LHCN-M2 (cell line): ENCODE data around the gene NRP2. TPM values are rescaled to one million over a fixed set of nuclear protein-coding genes. Genes with fewer than 3 reads are reported as not detected.

Experiments
- DNase-seq: peaks from one replicate; pipeline ENCODE4 v3.0.0-alpha.2; 2012; ENCODE audit warnings: low read depth
- total RNA-seq: library from RNA; depleted of rRNA; stranded (reverse); fragments of >200 nt; gene quantifications from 2 replicates; pipeline ENCODE4 v1.2.3, GENCODE V29; 2014

The NRP2 gene
- total RNA-seq, 1 experiment from 2014 or later = 14.9 TPM

DNA sequence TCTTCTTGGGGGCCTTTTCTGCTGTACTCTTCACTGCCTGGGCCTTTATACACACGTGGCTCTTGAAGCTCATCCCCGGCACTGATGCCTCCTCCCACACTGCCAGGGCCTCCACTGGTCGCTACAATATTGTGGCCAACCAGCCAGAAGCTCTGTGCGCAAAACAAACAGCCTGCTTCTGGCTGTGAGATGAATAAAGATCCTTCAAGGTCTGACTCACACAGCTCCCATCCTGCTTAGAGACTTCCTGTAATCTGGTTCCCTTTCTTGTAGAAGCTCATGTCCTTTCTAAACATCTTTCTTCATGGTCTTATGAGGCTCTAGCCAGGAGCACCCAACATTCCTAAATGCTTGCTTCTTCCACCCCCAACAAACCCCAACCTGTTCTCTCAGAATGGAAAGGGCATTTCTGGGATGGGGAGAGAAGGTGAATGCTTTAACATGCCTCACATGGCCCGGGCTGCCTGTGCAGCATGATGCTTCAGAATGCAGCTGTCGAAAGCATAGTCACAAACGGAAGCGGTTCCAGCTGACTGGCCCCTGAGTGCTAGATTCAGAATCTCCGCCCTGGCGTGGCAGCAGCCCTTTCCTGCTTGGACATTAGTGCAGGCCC is 24.6 kb downstream of the NRP2 start:
- DNase-seq = peak; percentile 95

GRCh38 chr2:205708231-205708631 is 25.9 kb downstream of the NRP2 start:
- DNase-seq = no peak

GRCh38 chr2:205709319-205709718 is 27.0 kb downstream of the NRP2 start:
- no peak for DNase-seq

GRCh38 chr2:205712508-205712907 is 30.2 kb downstream of the NRP2 start:
- DNase-seq = peak; percentile 83

DNA sequence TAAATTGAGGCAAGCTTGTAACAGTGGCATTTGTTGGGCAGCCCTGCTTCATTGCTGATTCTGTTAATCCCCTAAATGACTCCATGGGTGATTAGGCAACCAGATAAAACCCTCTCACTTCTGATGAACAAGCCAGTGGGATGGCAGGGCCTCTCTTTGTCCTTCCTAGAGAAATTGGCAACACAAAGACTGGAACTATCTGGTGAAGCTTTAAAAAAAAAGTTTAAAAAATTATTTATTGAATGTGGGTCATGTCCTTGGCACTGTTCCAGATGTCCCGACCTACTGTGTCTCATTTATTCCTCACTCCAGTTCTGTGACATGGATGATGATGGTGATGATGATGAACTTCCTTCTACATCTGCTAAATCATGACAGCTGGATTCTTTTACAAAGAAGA is 30.8 kb downstream of the NRP2 start:
- no peak for DNase-seq

- DNase-seq = no peak
Observed at GRCh38 chr2:205714058-205714776, 31.9 kb downstream of the NRP2 start.

DNA sequence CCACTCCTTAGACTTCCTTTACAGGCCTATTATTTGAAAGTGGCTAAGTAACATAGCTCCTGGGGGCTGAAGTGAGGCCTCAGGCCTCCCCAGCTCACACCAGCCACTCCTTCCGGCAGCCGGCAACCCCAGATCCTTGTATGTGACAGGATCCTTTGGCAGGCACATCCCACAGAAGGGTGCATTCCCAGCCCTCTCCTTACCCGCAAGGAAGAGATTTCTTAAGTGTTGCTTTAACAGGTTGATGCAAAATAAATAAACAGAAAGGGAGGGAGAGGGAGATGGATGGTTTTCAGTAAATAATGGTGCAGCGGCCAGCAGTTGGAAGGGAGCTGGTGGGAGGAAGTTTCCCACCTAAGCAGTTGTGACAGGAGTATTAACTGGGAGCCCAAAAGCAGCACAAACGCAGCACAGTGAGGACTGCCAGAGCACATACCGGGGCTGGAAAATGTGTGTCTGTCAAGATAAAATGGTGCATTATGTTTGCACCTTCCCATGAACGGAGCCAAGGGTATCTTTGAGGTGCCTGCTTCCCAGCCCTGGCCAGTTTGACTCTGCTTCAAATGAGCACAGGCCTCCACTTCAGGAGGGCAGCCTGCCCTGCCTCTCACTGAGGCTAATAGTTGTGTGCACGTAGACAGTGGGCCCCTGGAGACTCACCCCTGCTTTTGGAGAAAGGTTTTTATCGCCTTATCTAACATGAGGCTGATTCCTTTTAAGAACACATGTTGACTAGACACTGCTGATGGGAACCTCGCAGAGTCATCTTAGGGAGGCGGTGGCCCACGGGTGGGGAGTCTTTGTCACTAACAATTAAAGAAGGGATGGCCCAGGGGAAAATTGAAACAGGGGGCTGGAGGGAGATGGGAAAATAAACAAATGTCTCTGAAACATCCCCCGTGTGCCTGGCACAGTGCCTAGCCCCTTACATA is 32.8 kb downstream of the NRP2 start:
- no peak for DNase-seq

DNA sequence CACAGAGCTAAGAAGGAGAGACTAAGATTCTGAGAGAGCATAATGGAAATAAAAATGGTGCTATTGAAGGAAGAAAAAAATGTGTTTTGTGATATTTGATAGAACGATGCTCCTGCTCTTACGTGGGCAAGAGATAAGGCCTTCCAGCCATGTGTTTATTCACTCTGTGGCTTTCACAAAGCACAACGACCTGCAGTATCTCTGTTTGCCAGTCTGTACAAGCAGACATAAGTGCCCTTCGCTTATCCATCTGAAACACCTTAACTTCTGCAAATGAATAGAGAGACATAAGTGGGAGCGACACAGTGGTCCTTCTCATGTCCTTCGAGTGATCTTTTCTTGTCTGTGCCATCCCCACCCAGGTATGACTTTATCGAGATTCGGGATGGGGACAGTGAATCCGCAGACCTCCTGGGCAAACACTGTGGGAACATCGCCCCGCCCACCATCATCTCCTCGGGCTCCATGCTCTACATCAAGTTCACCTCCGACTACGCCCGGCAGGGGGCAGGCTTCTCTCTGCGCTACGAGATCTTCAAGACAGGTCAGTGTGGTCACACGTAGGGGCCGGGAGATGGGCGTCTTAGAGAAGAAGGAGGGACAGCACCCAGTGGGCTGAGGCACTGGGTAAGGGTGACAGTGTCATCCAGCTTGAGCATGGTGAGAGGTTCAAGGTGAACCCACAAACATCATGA is 33.7 kb downstream of the NRP2 start:
- no peak for DNase-seq

- DNase-seq = no peak
Observed at GRCh38 chr2:205717175-205717846, 35.0 kb downstream of the NRP2 start.

DNA sequence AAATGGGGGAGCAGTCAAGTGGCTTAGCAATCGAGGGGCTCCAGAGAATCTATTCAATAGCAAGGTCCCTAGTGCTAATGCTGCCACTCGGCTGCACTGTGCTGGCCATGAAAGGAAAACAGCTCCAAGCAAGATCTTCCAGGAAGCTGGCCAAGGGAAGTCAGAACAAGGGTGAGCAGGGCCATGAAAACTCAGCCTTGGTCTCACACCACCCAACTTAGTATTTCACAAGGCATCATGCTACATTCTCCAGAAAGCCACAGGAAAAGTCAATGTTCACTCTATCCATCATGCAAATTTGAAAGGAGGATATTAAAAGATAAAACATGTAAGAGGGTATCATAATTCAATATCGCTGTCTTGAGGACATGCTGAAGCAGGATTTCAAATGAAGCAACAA is 35.7 kb downstream of the NRP2 start:
- no peak for DNase-seq

GRCh38 chr2:205719847-205720246 is 37.5 kb downstream of the NRP2 start:
- no peak for DNase-seq

DNA sequence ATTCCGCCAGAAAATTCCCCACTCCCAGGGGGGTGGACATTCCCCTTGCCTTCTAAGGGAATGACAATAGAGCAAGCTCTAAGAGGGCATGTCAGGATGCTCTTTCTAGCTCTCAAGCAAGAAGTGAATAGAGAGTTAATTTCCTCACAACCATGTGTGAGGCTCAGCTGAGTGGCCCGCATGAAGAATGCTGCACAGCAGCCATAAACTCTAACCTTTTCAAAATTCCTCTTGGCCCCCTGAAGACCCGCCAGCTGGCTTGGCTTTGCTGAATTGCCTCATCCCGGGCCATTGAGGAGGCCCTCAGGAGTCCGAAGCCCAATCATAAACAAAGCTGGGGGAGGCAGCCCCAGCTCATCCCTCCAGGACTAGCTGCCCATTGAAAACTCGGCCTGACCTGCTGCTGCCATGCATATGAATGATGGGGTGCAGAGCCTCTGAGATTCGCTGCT is 38.2 kb downstream of the NRP2 start:
- DNase-seq = no peak

GRCh38 chr2:205721057-205721449 is 38.8 kb downstream of the NRP2 start:
- no peak for DNase-seq

- no peak for DNase-seq
Observed at GRCh38 chr2:205722283-205722918, 40.1 kb downstream of the NRP2 start.

- no peak for DNase-seq
Observed at GRCh38 chr2:205723179-205723578, 40.9 kb downstream of the NRP2 start.

- no peak for DNase-seq
Observed at GRCh38 chr2:205725059-205725458, 42.8 kb downstream of the NRP2 start.

- no peak for DNase-seq
Observed at GRCh38 chr2:205726506-205726905, 44.2 kb downstream of the NRP2 start.

GRCh38 chr2:205727174-205727573 is 44.9 kb downstream of the NRP2 start:
- DNase-seq = no peak

- DNase-seq = no peak
Observed at GRCh38 chr2:205728366-205728765, 46.1 kb downstream of the NRP2 start.

DNA sequence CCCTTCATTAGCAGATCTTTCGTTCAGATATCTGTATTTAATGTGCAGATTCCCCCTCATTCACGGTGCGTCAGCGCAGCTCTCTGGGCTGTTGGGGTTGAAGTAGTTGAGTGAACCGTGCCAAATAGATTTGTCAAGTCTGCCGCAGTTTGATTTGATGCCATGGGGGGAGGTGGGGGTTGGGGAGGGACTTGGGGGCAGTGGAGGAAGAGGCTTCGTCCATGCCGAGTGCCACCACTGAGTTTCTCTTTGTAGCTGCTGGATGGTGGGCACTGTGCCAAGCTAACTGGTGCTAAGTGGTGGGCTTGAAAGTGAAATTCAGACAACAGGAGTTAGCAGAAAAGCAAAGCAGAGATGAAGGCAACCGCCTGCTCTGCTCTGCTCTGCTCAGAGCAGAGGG is 47.9 kb downstream of the NRP2 start:
- DNase-seq = no peak
